Skeletal muscle tissue (tissue), 4 donors: Measurements from ENCODE around the gene RPS27. TPM values are rescaled to one million over a fixed set of nuclear protein-coding genes. Genes with fewer than 3 reads are reported as not detected.
"Not testable (repeated sequence)": the region's sequence is repeated elsewhere in the genome, so short reads cannot be mapped to it uniquely, and the experiment has no call there.

Experiments used
- H3K27ac ChIP-seq: one replicate; pipeline ENCODE4 v1.7.0; 2013; ENCODE audit warnings: mild to moderate bottlenecking, low read depth, low read length, inconsistent platforms
- H3K27me3 ChIP-seq, 3 donors: one replicate each; pipeline ENCODE4 v1.7.0; 2013; ENCODE audit warnings: low read length in 3 of 3; ENCODE audit not compliant: control insufficient read depth in 3 of 3, insufficient read depth in 3 of 3
- H3K36me3 ChIP-seq, 3 donors: one replicate each; pipeline ENCODE4 v1.7.0; 2013; ENCODE audit warnings: low read length in 3 of 3; ENCODE audit not compliant: control insufficient read depth in 3 of 3, insufficient read depth in 3 of 3
- H3K4me1 ChIP-seq, 3 donors: one replicate each; pipeline ENCODE4 v1.7.0; 2013; ENCODE audit warnings: low read length in 3 of 3, mild to moderate bottlenecking in 3 of 3; ENCODE audit not compliant: control insufficient read depth in 3 of 3, insufficient read depth in 3 of 3
- H3K4me3 ChIP-seq, 3 donors: one replicate each; pipeline ENCODE4 v1.7.0; 2013; ENCODE audit warnings: low read length in 3 of 3
- H3K9ac ChIP-seq, 3 donors: one replicate each; pipeline ENCODE4 v1.7.0; 2013; ENCODE audit warnings: low read length in 3 of 3, mild to moderate bottlenecking in 3 of 3, moderate library complexity in 2 of 3, low read depth in 1 of 3
- H3K9me3 ChIP-seq, 3 donors: one replicate each; pipeline ENCODE4 v1.7.0; 2013; ENCODE audit warnings: low read length in 3 of 3; ENCODE audit not compliant: control insufficient read depth in 3 of 3
- total RNA-seq: library from RNA; depleted of rRNA; stranded (reverse); fragments of >200 nt; gene quantifications from one replicate; pipeline ENCODE4 v1.2.3, GENCODE V29; 2014
- donor health status: Osteomylitis.

Gene RPS27
- total RNA-seq, 1 donor from 2014 or later = 4,210 TPM

GRCh38 chr1:153968972-153969371, 21.6 kb upstream of the RPS27 start:
- Histone ChIP-seq H3K36me3 (peaks cover 4 to 15% (median 14%) of the 10 kb centered on the region in 3 donors), H3K9ac (no peak overlapping the region), H3K4me3 (peak overlapping the region in 1 of 3 donors; percentile 93), H3K4me1 (peaks cover 21 to 34% (median 27%) of the 10 kb centered on the region in 3 donors), H3K27ac (no peak overlapping the region), H3K27me3 (no peaks in the 10 kb centered on the region), H3K9me3 (no peaks in the 10 kb centered on the region)

DNA sequence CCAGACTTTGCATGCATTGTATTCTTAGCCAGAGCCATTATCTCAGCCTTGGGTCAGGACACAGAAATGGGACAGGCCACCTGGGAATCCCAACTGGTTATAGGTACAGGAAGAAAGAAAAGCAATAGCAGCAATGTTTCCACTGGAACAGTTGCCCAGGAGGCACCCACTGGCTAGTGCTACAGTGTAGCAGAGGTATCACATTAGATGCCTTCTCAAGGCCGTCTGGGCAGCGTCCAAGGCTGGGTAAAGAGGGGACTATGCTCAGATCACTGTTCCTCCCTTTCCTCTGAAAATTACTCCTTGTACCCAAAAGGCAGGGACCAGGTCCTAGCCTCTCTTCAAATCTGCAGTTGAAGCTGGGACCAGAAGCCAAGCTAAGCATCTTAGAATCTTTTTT, 20.2 kb upstream of the RPS27 start:
- H3K4me3 ChIP-seq = no peak overlapping the region
- no peaks in the 10 kb centered on the region for H3K27me3 ChIP-seq
- no peak overlapping the region for H3K9ac ChIP-seq
- peaks cover 14 to 24% (median 24%) of the 10 kb centered on the region in 3 donors for H3K36me3 ChIP-seq
- no peaks in the 10 kb centered on the region for H3K9me3 ChIP-seq
- no peak overlapping the region for H3K27ac ChIP-seq
- peaks cover 17 to 31% (median 23%) of the 10 kb centered on the region in 3 donors for H3K4me1 ChIP-seq

DNA sequence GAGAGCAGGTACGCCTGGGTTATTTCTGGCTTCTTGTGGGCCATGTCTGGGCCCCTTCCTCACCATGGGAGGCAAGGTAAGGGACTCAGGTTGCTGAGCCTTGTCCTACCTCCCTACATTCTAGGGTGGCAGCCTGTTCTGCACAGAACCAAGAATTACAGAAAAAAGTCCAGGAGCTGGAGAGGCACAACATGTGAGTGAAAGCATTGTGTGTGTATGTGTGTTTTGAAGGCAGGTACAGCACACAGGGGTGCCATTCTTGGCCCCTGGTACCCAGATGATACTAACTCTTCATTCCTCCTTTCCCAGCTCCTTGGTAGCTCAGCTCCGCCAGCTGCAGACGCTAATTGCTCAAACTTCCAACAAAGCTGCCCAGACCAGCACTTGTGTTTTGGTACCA, 17.5 kb upstream of the RPS27 start:
- H3K27me3 ChIP-seq = no peaks in the 10 kb centered on the region

GRCh38 chr1:153973525-153973924, 17.0 kb upstream of the RPS27 start:
- peaks cover 20 to 31% (median 30%) of the 10 kb centered on the region in 3 donors for H3K36me3 ChIP-seq
- H3K9ac ChIP-seq = no peak overlapping the region
- H3K4me3 ChIP-seq = no peak overlapping the region
- no peaks in the 10 kb centered on the region for H3K9me3 ChIP-seq
- H3K4me1 ChIP-seq = peaks cover 23 to 33% (median 30%) of the 10 kb centered on the region in 3 donors
- no peaks in the 10 kb centered on the region for H3K27me3 ChIP-seq
- no peak overlapping the region for H3K27ac ChIP-seq

More for the DNA sequence above, 17.5 kb upstream of the RPS27 start:
- Histone ChIP-seq H3K9me3 (no peaks in the 10 kb centered on the region), H3K4me3 (no peak overlapping the region), H3K9ac (no peak overlapping the region), H3K27ac (no peak overlapping the region), H3K4me1 (peaks cover 23 to 32% (median 30%) of the 10 kb centered on the region in 3 donors), H3K36me3 (peaks cover 20 to 31% (median 30%) of the 10 kb centered on the region in 3 donors)

- peaks cover 20 to 31% (median 30%) of the 10 kb centered on the region in 3 donors for H3K36me3 ChIP-seq
- peak overlapping the region; percentile 89 for H3K27ac ChIP-seq
- H3K4me1 ChIP-seq = peaks cover 21 to 26% (median 26%) of the 10 kb centered on the region in 3 donors
- H3K9ac ChIP-seq = peak overlapping the region; percentile 91 to 99 (median 97)
- H3K4me3 ChIP-seq = peak overlapping the region; percentile 83 to 95 (median 84)
- no peaks in the 10 kb centered on the region for H3K9me3 ChIP-seq
- no peaks in the 10 kb centered on the region for H3K27me3 ChIP-seq
Observed at GRCh38 chr1:153976819-153977249, 13.7 kb upstream of the RPS27 start.

GRCh38 chr1:153977250-153978240, 13.0 kb upstream of the RPS27 start, which contains the start of gene JTB:
JTB (minus strand) TSS chr1:153977674; CDS start chr1:153977252, 422 bp downstream.
- H3K4me3 ChIP-seq = peak within 1 kb of the TSS; percentile 83 to 95 (median 84)
- H3K4me1 ChIP-seq = peaks cover 21 to 26% (median 26%) of the 10 kb centered on the region in 3 donors
- no peaks in the 10 kb centered on the region for H3K27me3 ChIP-seq
- peaks cover 20 to 34% (median 26%) of the 10 kb centered on the region in 3 donors for H3K36me3 ChIP-seq
- H3K9ac ChIP-seq = peak within 1 kb of the TSS; percentile 91 to 99 (median 97)
- H3K27ac ChIP-seq = peak within 1 kb of the TSS; percentile 89
- no peaks in the 10 kb centered on the region for H3K9me3 ChIP-seq

- Histone ChIP-seq H3K4me1 (peaks cover 21 to 26% (median 26%) of the 10 kb centered on the region in 3 donors), H3K4me3 (peak overlapping the region; percentile 83 to 95 (median 84)), H3K9me3 (no peaks in the 10 kb centered on the region), H3K27ac (peak overlapping the region; percentile 89), H3K9ac (peak overlapping the region; percentile 91 to 99 (median 97)), H3K27me3 (no peaks in the 10 kb centered on the region), H3K36me3 (peaks cover 20 to 31% (median 20%) of the 10 kb centered on the region in 3 donors)
Observed at GRCh38 chr1:153978274-153978909, 12.2 kb upstream of the RPS27 start.

DNA sequence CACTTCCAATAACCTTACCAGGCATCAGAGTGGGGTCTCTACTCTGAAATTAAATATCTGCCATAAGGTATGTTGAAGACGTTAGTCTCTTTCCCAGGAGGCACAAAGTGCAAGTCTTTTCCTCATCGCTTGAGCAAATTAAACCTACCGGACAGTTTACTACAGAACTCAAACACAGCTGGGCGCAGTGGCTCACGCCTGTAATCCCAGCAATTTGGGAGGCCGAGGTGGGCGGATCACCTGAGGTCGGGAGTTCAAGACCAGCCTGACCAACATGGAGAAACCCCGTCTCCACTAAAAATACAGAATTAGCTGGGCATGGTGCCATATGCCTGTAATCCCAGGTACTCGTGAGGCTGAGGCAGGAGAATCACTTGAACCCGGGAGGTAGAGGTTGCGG, 11.5 kb upstream of the RPS27 start:
- not testable (repeated sequence) for H3K4me3 ChIP-seq, H3K9me3 ChIP-seq, H3K27me3 ChIP-seq, H3K9ac ChIP-seq
- peak overlapping the region; percentile 89 for H3K27ac ChIP-seq
- peaks cover 21 to 26% (median 26%) of the 10 kb centered on the region in 3 donors for H3K4me1 ChIP-seq
- peaks cover 13 to 26% (median 15%) of the 10 kb centered on the region in 3 donors for H3K36me3 ChIP-seq

DNA sequence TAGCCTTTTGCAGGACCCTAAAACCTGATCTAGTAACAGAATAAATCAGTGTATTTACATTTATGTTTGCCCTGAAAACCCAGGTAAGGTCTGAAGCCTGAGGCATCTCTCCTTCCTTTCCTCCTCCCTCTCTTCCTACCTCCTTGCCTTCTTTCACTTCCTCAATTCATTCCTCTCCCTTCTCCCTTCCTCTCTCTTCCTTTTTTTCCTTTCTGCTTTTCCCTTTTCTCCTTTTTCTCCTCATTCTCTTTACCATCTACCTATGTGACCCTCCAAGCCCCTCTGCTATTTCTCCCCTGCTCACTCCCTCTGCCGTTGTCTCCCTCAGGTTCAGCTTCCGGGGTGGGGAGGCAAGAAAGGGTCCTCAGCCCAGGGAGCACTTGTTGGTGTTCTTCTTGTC, 8.8 kb upstream of the RPS27 start:
- not testable (repeated sequence) for H3K27ac ChIP-seq, H3K27me3 ChIP-seq, H3K9me3 ChIP-seq, H3K4me3 ChIP-seq, H3K9ac ChIP-seq, H3K36me3 ChIP-seq
- H3K4me1 ChIP-seq = peaks cover 19 to 28% (median 25%) of the 10 kb centered on the region in 3 donors
